ENCODE results near the gene ZDHHC5. TPM values are rescaled to one million over a fixed set of nuclear protein-coding genes. Genes with fewer than 3 reads are reported as not detected.

Gene ZDHHC5
- total and polyA plus RNA-seq, 3 donors from 2014 or later: 75.4 to 124 (median 79.8) TPM

- no peaks in the 10 kb centered on the region for H3K9me3 ChIP-seq
- H3K27me3 ChIP-seq: no peaks in the 10 kb centered on the region
- TF ChIP-seq POLR2A (IDR thresholded peaks at IDR 0.05): no peak
- TF ChIP-seq CTCF (IDR thresholded peaks at IDR 0.05): no peak
- H3K4me1 ChIP-seq: peaks cover 13% of the 10 kb centered on the region
- H3K27ac ChIP-seq: no peak overlapping the region
- no peak overlapping the region for H3K4me3 ChIP-seq
- WGBS, 2 donors: 85 to 94% methylated on average over 1 of the region's 1 CpG
- no peak for DNase-seq
- no peaks in the 10 kb centered on the region for H3K36me3 ChIP-seq (ENCODE audit: low read depth, missing control alignments)
- intact Hi-C loops (cut with DNase I; ENCODE audit: low total_unique reads): loop anchor here (10.0 kb wide), 1 partner anchor 58 kb away; no protein-coding TSS in a partner anchor
These were observed 79.0 kb downstream of the ZDHHC5 start for GRCh38 chr11:57746920-57747319.

MicroRNAs within 50 kb of the gene (microRNA counts, 767-probe panel; counts per million panel counts)
- microRNA hsa-miR-130a-3p: 7,252 to 8,535 counts per million in 2 donors

Small RNA genes lying within 50 kb of the gene (microRNA-seq; reads per million reads assigned to microRNA genes)
- 5,751 to 6,380 reads per million in 2 donors for gene MIR130A (ENCODE audit: borderline number of aligned reads in 2 of 2, borderline replicate concordance in 1 of 2)

Small RNA genes lying within 50 kb of the gene (small RNA-seq; reads per million reads assigned to genes)
- gene MIR130A (110 to 141 reads per million in 2 donors), gene TMX2-CTNND1 (0 reads per million in 2 donors)

Other genes starting within 250 kb of the ZDHHC5 start
- 10 to 100 TPM; 13.8 to 20.8 TPM for gene SLC43A3, start 241.0 kb upstream of the ZDHHC5 start, total RNA-seq
- gene SLC43A3, start 241.0 kb upstream of the ZDHHC5 start, polyA plus RNA-seq (ENCODE audit: insufficient read depth, low read depth, low replicate concordance): 13.9 TPM
- 1 to 10 TPM; 2.3 to 2.5 TPM for gene RTN4RL2, start 207.6 kb upstream of the ZDHHC5 start, total RNA-seq
- gene RTN4RL2, start 207.6 kb upstream of the ZDHHC5 start, polyA plus RNA-seq (ENCODE audit: insufficient read depth, low read depth, low replicate concordance): 3.2 TPM
- gene SLC43A1, start 152.4 kb upstream of the ZDHHC5 start, total RNA-seq: 10 to 100 TPM; 12.2 to 12.3 TPM
- gene SLC43A1, start 152.4 kb upstream of the ZDHHC5 start, polyA plus RNA-seq (ENCODE audit: insufficient read depth, low read depth, low replicate concordance): 6.5 TPM
- 10 to 100 TPM; 27.7 to 49.1 TPM for gene TIMM10, start 137.4 kb upstream of the ZDHHC5 start, total RNA-seq
- 56.9 TPM for gene TIMM10, start 137.4 kb upstream of the ZDHHC5 start, polyA plus RNA-seq (ENCODE audit: insufficient read depth, low read depth, low replicate concordance)
- under 1 TPM; 0.37 to 0.47 TPM for gene SMTNL1, start 130.5 kb upstream of the ZDHHC5 start, total RNA-seq
- 2.0 TPM for gene SMTNL1, start 130.5 kb upstream of the ZDHHC5 start, polyA plus RNA-seq (ENCODE audit: insufficient read depth, low read depth, low replicate concordance)
- gene UBE2L6, start 100.4 kb upstream of the ZDHHC5 start, total RNA-seq: 10 to 100 TPM; 13.3 to 19.8 TPM
- gene UBE2L6, start 100.4 kb upstream of the ZDHHC5 start, polyA plus RNA-seq (ENCODE audit: insufficient read depth, low read depth, low replicate concordance): 43.6 TPM
- 100 to 1,000 TPM in 1 of 2 donors, 10 to 100 TPM in 1; 53.6 to 113 TPM for gene SERPING1, start 70.4 kb upstream of the ZDHHC5 start, total RNA-seq
- gene SERPING1, start 70.4 kb upstream of the ZDHHC5 start, polyA plus RNA-seq (ENCODE audit: insufficient read depth, low read depth, low replicate concordance): 273 TPM
- gene YPEL4, start 18.2 kb upstream of the ZDHHC5 start, total RNA-seq: 1 to 10 TPM; 1.4 to 3.4 TPM
- gene YPEL4, start 18.2 kb upstream of the ZDHHC5 start, polyA plus RNA-seq (ENCODE audit: insufficient read depth, low read depth, low replicate concordance): 4.2 TPM
- gene CLP1, start 10.4 kb upstream of the ZDHHC5 start, total RNA-seq: 10 to 100 TPM; 15.5 to 19.8 TPM
- 14.4 TPM for gene CLP1, start 10.4 kb upstream of the ZDHHC5 start, polyA plus RNA-seq (ENCODE audit: insufficient read depth, low read depth, low replicate concordance)
- gene MED19, start 44.1 kb downstream of the ZDHHC5 start, total RNA-seq: 10 to 100 TPM; 49.9 to 52.3 TPM
- gene MED19, start 44.1 kb downstream of the ZDHHC5 start, polyA plus RNA-seq (ENCODE audit: insufficient read depth, low read depth, low replicate concordance): 48.3 TPM
- gene TMX2, start 44.5 kb downstream of the ZDHHC5 start, total RNA-seq: 10 to 100 TPM; 73.3 to 85.9 TPM
- 88.6 TPM for gene TMX2, start 44.5 kb downstream of the ZDHHC5 start, polyA plus RNA-seq (ENCODE audit: insufficient read depth, low read depth, low replicate concordance)
- gene SELENOH, start 73.4 kb downstream of the ZDHHC5 start, total RNA-seq: 100 to 1,000 TPM; 157 to 222 TPM
- gene SELENOH, start 73.4 kb downstream of the ZDHHC5 start, polyA plus RNA-seq (ENCODE audit: insufficient read depth, low read depth, low replicate concordance): 71.3 TPM
- gene BTBD18, start 83.7 kb downstream of the ZDHHC5 start, total RNA-seq: 1 to 10 TPM; 3.1 to 7.2 TPM
- 2.8 TPM for gene BTBD18, start 83.7 kb downstream of the ZDHHC5 start, polyA plus RNA-seq (ENCODE audit: insufficient read depth, low read depth, low replicate concordance)
- 100 to 1,000 TPM; 178 to 227 TPM for gene CTNND1, start 93.7 kb downstream of the ZDHHC5 start, total RNA-seq
- gene CTNND1, start 93.7 kb downstream of the ZDHHC5 start, polyA plus RNA-seq (ENCODE audit: insufficient read depth, low read depth, low replicate concordance): 134 TPM

Data from testis (tissue), 3 donors.